Skeletal muscle satellite cell (primary cell): ENCODE data around the gene APOBEC4. TPM values are rescaled to one million over a fixed set of nuclear protein-coding genes. Genes with fewer than 3 reads are reported as not detected.

ENCODE experiments used
- H3K27me3 ChIP-seq: 2 replicates; pipeline ENCODE4 v1.7.0; 2013; ENCODE audit warnings: low read length; ENCODE audit not compliant: control insufficient read depth, insufficient read depth
- H3K36me3 ChIP-seq: 2 replicates; pipeline ENCODE4 v1.7.0; 2013; ENCODE audit warnings: mild to moderate bottlenecking, control low read depth, low read length; ENCODE audit not compliant: insufficient read depth
- H3K4me1 ChIP-seq: 2 replicates; pipeline ENCODE4 v1.7.0; 2013; ENCODE audit warnings: low read length; ENCODE audit not compliant: control insufficient read depth, insufficient read depth
- H3K4me2 ChIP-seq: 2 replicates; pipeline ENCODE4 v1.7.0; 2013; ENCODE audit warnings: mild to moderate bottlenecking, low read length
- H3K4me3 ChIP-seq: 2 replicates; pipeline ENCODE4 v1.7.0; 2013; ENCODE audit warnings: low read length
- H3K9ac ChIP-seq: 2 replicates; pipeline ENCODE4 v1.7.0; 2013; ENCODE audit warnings: mild to moderate bottlenecking, low read depth, low read length, moderate library complexity
- H3K9me3 ChIP-seq: replicated peaks from 2 replicates; pipeline ENCODE4 v1.7.0; 2013; ENCODE audit warnings: mild to moderate bottlenecking, control low read depth, low read length
- total RNA-seq: library from RNA; depleted of rRNA; stranded (reverse); fragments of >200 nt; gene quantifications from 2 replicates; pipeline ENCODE4 v1.2.3, GENCODE V29; 2012; rRNA removed

Gene APOBEC4, protein sequence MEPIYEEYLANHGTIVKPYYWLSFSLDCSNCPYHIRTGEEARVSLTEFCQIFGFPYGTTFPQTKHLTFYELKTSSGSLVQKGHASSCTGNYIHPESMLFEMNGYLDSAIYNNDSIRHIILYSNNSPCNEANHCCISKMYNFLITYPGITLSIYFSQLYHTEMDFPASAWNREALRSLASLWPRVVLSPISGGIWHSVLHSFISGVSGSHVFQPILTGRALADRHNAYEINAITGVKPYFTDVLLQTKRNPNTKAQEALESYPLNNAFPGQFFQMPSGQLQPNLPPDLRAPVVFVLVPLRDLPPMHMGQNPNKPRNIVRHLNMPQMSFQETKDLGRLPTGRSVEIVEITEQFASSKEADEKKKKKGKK
- total RNA-seq = not detected in 2 replicates

DNA sequence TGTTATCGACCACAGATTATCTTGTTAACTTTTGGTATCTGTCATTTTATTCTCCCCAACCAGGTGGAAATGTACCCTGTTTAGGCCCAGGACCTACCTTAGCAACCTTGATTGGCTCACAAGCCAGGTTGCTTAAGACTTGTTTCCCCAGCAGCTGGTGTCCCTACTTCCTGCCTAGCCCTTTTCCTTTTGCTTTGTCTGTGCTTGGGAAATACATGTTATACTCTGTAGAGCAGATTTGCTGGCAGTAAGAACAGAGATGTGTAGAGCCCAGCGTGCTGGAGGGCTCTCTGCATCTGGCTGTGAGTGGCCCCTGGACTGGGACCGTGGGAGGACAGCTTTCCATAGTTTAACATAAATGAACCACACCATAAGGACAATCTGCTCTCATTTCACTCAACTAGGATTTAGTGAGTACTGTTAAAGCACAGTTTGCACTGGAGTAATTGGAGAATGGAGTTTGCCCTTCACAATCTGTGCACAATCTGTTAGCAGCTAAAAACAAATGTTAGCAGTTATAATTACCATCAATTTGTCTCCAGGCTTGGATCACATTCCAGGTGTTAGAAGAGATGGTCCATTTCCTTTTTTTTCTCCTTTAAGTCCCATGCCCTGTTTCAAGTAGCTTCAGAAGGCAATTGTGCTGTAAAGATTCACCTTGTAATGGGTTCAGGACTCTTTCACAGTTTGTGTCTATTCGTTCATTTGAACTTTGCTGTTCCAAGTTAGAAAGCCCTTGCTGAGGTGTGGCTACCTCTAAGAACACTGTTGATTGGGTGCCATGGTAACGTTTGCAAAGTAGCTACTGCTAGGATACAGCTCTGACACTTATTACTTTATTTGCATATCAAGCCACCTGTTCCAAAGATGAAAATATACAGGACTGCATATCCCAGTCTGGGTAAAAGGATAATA lies at the start of gene APOBEC4:
Gene APOBEC4, minus strand, starts transcription at position 770 of the 915 bp plus-strand sequence. CDS start 4,535 bp downstream, outside the sequence.
- H3K9me3 ChIP-seq = no peaks in the 10 kb centered on the region
- no peaks in the 10 kb centered on the region for H3K27me3 ChIP-seq
- no peak within 1 kb of the TSS for H3K4me2 ChIP-seq
- H3K4me1 ChIP-seq = peaks cover 16% of the 10 kb centered on the region
- H3K36me3 ChIP-seq = no peaks in the 10 kb centered on the region
- H3K9ac ChIP-seq = no peak within 1 kb of the TSS
- H3K4me3 ChIP-seq = no peak within 1 kb of the TSS

DNA sequence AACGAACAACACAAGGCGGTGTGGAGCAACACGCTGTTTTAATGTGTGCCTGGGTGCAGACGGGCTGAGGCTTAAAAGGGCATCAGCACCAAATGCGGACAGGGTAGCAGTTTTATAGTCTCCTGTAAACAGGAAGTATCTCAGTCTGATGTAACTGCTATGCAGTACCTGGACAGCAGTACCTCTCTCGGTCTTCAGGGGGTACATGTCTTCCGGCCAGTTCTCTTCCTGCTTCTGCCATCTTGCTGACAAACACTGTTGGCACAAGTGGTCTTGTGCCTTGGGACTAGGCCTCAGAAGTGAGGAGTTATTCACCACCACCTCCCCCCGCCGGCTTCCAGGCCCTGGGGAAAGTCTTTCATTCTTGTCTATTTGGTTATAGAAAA lies 49.7 kb upstream of the APOBEC4 start:
- H3K27me3 ChIP-seq = no peaks in the 10 kb centered on the region
- H3K4me2 ChIP-seq = no peak overlapping the region
- no peaks in the 10 kb centered on the region for H3K36me3 ChIP-seq
- H3K9me3 ChIP-seq = no peaks in the 10 kb centered on the region
- H3K4me3 ChIP-seq = no peak overlapping the region
- H3K4me1 ChIP-seq = peaks cover 12% of the 10 kb centered on the region
- no peak overlapping the region for H3K9ac ChIP-seq

DNA sequence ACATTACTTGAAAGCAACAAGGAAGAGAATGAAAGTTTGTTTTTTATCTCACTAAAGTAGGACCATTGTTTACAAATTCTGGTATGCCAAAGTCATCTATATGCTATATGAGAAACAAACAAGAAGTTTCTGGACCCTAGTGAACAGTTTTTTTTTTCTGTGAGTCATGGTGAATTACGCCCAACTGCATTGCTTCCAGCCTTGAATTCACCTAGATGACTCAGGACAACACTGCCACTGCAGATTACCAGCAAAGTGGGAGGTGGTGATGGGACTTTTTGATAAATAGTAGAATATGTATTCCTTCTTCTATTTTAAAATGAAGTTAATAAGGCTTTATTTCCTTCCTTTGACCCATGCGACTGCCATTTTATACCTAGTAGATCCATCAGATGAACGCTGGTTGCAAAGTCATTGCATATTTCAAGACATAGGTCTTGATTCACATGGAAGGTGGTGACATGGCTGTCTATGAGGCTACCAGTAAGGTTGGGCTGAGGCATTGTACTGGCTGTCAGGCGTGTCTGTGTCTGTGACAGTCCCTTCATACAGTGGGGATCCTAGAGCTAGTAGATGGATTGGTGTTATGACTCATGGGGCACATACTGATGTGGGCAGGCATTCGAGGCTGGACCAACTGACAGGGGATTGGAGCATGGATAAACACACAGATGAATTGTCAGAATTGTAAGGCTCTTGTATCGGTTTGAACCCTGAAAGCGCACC lies 49.1 kb upstream of the APOBEC4 start:
- Histone ChIP-seq H3K27me3 (no peaks in the 10 kb centered on the region), H3K36me3 (no peaks in the 10 kb centered on the region), H3K4me2 (no peak overlapping the region), H3K9me3 (no peaks in the 10 kb centered on the region), H3K9ac (no peak overlapping the region), H3K4me3 (no peak overlapping the region), H3K4me1 (peaks cover 12% of the 10 kb centered on the region)

DNA sequence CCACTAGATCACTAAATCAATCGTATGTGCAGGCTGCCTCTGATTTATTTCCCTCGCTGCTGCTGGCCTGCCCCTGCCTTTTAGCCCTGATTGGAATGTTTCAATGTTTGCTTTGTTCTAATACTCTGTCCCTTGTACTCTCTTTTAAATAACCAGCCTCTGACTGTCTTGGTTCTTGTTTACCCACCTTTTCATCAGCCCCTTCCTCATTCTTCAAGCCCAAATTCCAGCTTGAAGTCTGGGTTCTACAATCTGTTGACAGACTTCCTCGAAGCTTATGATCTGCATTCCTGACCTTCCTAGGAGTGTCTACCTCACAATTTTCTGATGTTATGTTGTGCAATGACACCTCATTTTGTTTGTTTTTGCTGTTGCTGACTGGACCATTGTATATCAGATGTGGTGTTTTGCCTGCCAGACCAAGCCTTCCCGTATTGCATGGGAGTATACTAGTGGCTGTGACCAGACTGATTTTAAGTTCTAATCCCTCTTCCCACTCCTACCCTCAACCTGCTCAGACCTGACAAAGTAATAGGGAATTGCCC lies 46.6 kb upstream of the APOBEC4 start:
- Histone ChIP-seq H3K4me2 (no peak overlapping the region), H3K4me3 (no peak overlapping the region), H3K9me3 (no peaks in the 10 kb centered on the region), H3K4me1 (peaks cover 12% of the 10 kb centered on the region), H3K36me3 (no peaks in the 10 kb centered on the region), H3K27me3 (no peaks in the 10 kb centered on the region), H3K9ac (no peak overlapping the region)

DNA sequence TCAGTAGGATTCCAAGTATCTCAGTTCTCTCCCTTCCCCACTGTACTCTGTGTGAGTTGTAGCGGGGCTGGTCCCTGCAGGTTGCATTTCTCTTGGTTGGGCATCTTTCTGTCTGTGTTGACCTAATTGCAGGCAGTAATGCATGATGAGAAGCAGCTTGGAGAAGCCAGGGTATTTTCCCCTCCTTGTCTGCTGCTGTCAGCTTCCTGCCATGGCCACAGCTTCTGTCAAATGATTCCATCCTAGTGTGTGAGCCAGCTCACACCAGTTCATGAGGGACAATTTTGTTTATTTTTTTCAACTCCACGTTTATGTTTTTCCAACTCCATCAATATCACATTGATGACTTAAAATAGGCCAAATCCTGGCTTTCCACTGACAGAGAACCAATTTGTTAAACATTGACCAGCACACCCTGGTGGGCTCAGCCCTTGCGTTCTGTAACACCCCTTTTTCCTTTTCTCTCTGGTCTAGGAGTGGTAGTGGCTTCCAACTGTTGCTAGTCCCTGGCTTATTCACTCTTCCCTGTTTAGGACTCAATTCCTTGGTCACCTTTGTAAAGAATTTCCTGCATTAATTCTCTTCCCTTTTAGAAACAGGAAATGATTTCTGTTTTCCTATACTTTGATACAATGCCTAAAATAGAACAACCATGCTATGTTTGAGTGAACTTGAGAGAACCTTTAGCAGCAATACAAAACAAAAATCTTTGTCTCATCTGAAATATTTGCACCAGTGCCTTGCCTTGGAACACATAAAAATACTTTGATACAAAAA lies 44.9 kb upstream of the APOBEC4 start:
- no peaks in the 10 kb centered on the region for H3K9me3 ChIP-seq
- peaks cover 12% of the 10 kb centered on the region for H3K4me1 ChIP-seq
- no peak overlapping the region for H3K4me3 ChIP-seq
- H3K4me2 ChIP-seq = no peak overlapping the region
- no peaks in the 10 kb centered on the region for H3K27me3 ChIP-seq
- H3K36me3 ChIP-seq = no peaks in the 10 kb centered on the region
- no peak overlapping the region for H3K9ac ChIP-seq

DNA sequence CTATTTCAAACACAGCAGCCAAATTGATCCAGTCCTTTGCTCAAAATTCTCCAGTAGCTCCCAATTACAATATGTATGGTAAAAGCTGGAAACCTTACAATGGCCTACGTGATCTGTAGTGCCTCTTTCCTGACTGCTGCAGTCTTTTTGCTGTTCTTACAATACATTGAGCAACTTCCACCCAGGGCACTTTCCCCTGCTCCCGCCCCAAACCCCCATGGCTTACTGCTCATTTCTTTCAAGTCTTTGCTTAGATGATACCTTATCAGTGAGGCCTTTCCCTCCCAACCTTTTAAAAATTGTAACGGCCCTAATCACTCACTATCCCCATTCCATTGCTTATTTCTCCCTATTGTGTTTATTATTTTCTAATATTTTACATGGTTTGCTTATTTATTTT lies 43.9 kb upstream of the APOBEC4 start:
- Histone ChIP-seq H3K9ac (no peak overlapping the region), H3K4me2 (no peak overlapping the region), H3K4me1 (peaks cover 12% of the 10 kb centered on the region), H3K27me3 (no peaks in the 10 kb centered on the region), H3K9me3 (no peaks in the 10 kb centered on the region), H3K36me3 (no peaks in the 10 kb centered on the region), H3K4me3 (no peak overlapping the region)

DNA sequence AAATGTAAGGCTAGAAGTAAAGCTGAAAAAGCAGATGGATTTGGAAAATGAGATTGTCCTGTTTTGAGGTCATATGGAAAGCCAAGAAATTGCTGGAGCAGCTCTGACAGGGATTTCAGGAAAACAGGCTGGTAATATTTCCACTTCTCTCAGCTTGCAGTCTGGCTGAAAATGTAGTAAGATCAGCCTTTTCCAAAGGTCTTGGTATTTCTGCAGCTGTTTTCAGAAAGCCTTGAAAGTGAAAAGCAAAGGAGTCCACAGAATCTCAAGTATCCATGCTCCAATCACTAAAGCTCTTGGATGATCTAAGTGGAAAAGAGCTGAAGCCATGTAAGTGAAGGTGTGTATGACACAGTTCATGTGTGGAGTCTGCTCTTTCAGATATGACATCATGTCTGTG lies 41.6 kb upstream of the APOBEC4 start:
- H3K27me3 ChIP-seq = no peaks in the 10 kb centered on the region
- no peaks in the 10 kb centered on the region for H3K9me3 ChIP-seq
- no peak overlapping the region for H3K9ac ChIP-seq
- H3K36me3 ChIP-seq = no peaks in the 10 kb centered on the region
- H3K4me2 ChIP-seq = no peak overlapping the region
- H3K4me1 ChIP-seq = peaks cover 8% of the 10 kb centered on the region
- no peak overlapping the region for H3K4me3 ChIP-seq

DNA sequence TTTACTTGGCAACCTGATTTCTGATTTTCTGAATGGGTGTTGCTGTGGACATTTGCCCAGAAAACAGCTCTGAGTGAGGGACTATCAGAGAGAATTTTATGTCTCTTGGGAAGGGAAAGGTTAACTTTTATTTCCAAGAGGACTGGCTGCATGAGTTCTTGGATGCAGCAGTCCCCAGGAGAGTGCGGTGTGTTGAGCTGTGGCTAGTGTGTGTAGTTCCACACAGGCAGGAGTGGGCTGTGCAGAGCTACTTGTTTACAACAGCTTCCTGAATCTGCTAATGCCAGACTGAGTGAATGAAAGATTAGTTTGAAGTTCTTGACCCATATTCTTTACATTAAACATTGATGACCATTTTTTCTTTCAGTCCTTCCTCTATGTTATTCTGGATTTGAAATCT lies 41.0 kb upstream of the APOBEC4 start:
- H3K36me3 ChIP-seq = no peaks in the 10 kb centered on the region
- no peak overlapping the region for H3K9ac ChIP-seq
- H3K27me3 ChIP-seq = no peaks in the 10 kb centered on the region
- no peak overlapping the region for H3K4me3 ChIP-seq
- peaks cover 6% of the 10 kb centered on the region for H3K4me1 ChIP-seq
- H3K9me3 ChIP-seq = no peaks in the 10 kb centered on the region
- H3K4me2 ChIP-seq = no peak overlapping the region

DNA sequence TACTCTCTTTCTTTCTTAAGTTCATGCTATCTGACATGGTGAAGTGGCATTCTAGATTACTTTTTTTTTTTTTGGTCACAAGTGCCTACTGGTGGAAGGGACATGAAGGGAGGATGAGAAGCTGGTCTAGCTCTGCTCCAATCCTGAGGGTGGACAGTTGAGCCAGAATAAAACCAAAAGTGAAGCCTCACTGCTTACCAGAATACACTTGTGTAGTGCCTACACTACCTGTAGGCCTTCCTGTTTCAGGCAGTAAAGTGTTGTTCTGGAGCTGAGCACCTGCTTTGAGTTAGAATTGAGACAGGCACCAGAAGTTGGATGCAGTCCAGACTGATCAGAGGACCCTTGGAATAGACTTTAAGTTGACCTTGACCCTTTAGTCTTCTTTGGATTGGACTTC lies 40.4 kb upstream of the APOBEC4 start:
- Histone ChIP-seq H3K36me3 (no peaks in the 10 kb centered on the region), H3K4me1 (peaks cover 6% of the 10 kb centered on the region), H3K4me2 (no peak overlapping the region), H3K4me3 (no peak overlapping the region), H3K27me3 (no peaks in the 10 kb centered on the region), H3K9me3 (no peaks in the 10 kb centered on the region), H3K9ac (no peak overlapping the region)

DNA sequence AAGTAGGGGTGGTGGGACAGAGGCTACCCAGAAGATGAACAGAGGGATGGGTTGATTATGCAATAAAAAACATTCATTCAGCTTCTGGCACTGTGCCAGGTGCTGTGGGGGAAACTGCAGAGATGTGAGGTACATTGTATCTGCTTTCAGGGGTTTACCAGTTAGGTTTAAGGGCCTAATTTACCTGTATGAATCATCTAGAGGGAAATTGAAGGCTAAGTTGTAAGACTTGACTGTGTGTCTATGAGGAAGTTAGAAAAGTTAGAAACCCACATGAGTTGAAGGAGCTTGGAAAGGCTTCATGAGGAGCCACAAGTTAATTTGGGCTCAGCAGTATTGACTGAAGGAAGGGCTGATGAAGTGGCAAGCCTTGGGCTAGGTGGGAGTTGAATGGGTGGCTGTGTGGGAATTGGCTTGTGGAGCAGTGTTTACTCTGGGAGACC lies 36.7 kb upstream of the APOBEC4 start:
- Histone ChIP-seq H3K4me2 (no peak overlapping the region), H3K9ac (no peak overlapping the region), H3K9me3 (no peaks in the 10 kb centered on the region), H3K27me3 (no peaks in the 10 kb centered on the region), H3K4me3 (no peak overlapping the region), H3K4me1 (no peaks in the 10 kb centered on the region), H3K36me3 (no peaks in the 10 kb centered on the region)
